ENCODE data around the gene PCP4L1. TPM values are rescaled to one million over a fixed set of nuclear protein-coding genes. Genes with fewer than 3 reads are reported as not detected.
A peak's percentile ranks its signal among the peaks of the same experiment; 100 is the strongest.

PCP4L1 gene
- total RNA-seq, 1 experiment from 2014 or later: 1.2 TPM

DNA sequence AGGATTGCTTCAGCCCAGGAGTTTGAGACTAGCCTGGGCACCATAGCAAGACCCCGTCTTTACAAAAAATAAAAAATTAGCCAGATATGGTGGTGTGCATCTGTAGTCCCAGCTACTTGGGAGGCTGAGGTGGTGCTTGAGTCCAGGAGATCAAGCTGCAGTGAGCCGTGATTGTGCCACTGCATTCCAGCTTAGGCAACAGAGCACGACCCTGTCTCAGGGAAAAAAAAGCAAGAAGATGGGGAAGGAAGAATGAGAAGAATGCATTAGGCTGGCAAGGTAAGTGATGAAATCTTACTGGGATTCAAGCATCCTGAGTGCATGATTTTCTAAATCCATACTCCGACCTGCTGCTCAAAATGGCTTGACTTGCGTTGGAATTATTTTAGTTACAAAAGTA is 6.8 kb downstream of the PCP4L1 start:
- CTCF ChIA-PET: interaction anchor here (1.2 to 3.3 kb wide), 3 partner anchors 26 to 40 kb away, joined by 4 to 18 read pairs (median 6); partner anchors contain the start of gene TOMM40L

DNA sequence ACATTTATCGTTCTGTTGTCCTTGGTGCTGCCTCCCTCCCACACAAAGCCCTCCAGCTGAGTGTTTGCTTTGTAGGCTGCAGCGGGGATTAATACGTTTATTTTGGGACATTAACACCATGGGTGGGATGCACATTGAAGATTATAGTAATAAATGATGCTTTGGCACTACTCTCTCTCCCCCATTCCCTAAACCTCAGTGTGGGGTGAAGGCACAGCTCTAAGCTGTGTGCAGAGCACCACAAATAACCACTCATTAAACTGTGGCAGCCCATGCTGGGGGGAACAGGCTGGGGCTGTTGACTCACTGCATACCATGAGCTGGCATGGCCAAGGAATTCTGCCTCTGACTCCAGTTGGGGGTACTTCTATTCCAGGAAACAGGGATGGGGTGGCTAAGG is 7.7 kb downstream of the PCP4L1 start:
- Mint-ChIP-seq H3K27me3 (ENCODE audit: low read depth) (peaks cover 22% of the 10 kb centered on the region), H3K4me1 (peaks cover 15% of the 10 kb centered on the region), H3K4me3 (no peak overlapping the region), H3K27ac (no peak overlapping the region), H3K36me3 (no peaks in the 10 kb centered on the region), H3K9me3 (no peaks in the 10 kb centered on the region)
- TF ChIP-seq, protein P1, sequence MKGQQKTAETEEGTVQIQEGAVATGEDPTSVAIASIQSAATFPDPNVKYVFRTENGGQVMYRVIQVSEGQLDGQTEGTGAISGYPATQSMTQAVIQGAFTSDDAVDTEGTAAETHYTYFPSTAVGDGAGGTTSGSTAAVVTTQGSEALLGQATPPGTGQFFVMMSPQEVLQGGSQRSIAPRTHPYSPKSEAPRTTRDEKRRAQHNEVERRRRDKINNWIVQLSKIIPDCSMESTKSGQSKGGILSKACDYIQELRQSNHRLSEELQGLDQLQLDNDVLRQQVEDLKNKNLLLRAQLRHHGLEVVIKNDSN (CRISPR knock-in tag; IDR thresholded peaks at IDR 0.05): no peak
- no peak for TF ChIP-seq MYBL2 (CRISPR knock-in tag; IDR thresholded peaks at IDR 0.05)
- no peak for TF ChIP-seq ZNF138 (CRISPR knock-in tag; conservative IDR thresholded peaks at IDR 0.05)
- TF ChIP-seq SMAD3 (CRISPR knock-in tag; IDR thresholded peaks at IDR 0.05; ENCODE audit: borderline replicate concordance): no peak
- TF ChIP-seq NFATC4 (CRISPR knock-in tag; IDR thresholded peaks at IDR 0.05): no peak
- no peak for TF ChIP-seq ZNF423 (CRISPR knock-in tag; IDR thresholded peaks at IDR 0.05)
- TF ChIP-seq, protein P2, sequence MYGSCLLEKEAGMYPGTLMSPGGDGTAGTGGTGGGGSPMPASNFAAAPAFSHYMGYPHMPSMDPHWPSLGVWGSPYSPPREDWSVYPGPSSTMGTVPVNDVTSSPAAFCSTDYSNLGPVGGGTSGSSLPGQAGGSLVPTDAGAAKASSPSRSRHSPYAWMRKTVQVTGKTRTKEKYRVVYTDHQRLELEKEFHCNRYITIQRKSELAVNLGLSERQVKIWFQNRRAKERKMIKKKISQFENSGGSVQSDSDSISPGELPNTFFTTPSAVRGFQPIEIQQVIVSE (CRISPR knock-in tag; IDR thresholded peaks at IDR 0.05; ENCODE audit: borderline replicate concordance): no peak
- TF ChIP-seq ELF4 (CRISPR knock-in tag; IDR thresholded peaks at IDR 0.05; ENCODE audit: low read depth): no peak
- TF ChIP-seq, protein P3, sequence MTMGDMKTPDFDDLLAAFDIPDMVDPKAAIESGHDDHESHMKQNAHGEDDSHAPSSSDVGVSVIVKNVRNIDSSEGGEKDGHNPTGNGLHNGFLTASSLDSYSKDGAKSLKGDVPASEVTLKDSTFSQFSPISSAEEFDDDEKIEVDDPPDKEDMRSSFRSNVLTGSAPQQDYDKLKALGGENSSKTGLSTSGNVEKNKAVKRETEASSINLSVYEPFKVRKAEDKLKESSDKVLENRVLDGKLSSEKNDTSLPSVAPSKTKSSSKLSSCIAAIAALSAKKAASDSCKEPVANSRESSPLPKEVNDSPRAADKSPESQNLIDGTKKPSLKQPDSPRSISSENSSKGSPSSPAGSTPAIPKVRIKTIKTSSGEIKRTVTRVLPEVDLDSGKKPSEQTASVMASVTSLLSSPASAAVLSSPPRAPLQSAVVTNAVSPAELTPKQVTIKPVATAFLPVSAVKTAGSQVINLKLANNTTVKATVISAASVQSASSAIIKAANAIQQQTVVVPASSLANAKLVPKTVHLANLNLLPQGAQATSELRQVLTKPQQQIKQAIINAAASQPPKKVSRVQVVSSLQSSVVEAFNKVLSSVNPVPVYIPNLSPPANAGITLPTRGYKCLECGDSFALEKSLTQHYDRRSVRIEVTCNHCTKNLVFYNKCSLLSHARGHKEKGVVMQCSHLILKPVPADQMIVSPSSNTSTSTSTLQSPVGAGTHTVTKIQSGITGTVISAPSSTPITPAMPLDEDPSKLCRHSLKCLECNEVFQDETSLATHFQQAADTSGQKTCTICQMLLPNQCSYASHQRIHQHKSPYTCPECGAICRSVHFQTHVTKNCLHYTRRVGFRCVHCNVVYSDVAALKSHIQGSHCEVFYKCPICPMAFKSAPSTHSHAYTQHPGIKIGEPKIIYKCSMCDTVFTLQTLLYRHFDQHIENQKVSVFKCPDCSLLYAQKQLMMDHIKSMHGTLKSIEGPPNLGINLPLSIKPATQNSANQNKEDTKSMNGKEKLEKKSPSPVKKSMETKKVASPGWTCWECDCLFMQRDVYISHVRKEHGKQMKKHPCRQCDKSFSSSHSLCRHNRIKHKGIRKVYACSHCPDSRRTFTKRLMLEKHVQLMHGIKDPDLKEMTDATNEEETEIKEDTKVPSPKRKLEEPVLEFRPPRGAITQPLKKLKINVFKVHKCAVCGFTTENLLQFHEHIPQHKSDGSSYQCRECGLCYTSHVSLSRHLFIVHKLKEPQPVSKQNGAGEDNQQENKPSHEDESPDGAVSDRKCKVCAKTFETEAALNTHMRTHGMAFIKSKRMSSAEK (CRISPR knock-in tag; IDR thresholded peaks at IDR 0.05; ENCODE audit: borderline replicate concordance): no peak
- TF ChIP-seq, protein P4, sequence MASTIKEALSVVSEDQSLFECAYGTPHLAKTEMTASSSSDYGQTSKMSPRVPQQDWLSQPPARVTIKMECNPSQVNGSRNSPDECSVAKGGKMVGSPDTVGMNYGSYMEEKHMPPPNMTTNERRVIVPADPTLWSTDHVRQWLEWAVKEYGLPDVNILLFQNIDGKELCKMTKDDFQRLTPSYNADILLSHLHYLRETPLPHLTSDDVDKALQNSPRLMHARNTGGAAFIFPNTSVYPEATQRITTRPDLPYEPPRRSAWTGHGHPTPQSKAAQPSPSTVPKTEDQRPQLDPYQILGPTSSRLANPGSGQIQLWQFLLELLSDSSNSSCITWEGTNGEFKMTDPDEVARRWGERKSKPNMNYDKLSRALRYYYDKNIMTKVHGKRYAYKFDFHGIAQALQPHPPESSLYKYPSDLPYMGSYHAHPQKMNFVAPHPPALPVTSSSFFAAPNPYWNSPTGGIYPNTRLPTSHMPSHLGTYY (CRISPR knock-in tag; IDR thresholded peaks at IDR 0.05): no peak
- TF ChIP-seq KAT7 (CRISPR knock-in tag; IDR thresholded peaks at IDR 0.05; ENCODE audit: borderline replicate concordance): no peak
- ChIA-PET CTCF (interaction anchor here (0.8 to 3.3 kb wide), 5 partner anchors 25 to 40 kb away, joined by 3 to 18 read pairs (median 4); partner anchors contain the start of gene TOMM40L), POLR2A (no interaction called here)
- DNase-seq (ENCODE audit: low spot score) (no peak), ATAC-seq (no peak; the same call in 1 of the 2 replicates)

More for the DNA sequence above, 6.8 kb downstream of the PCP4L1 start:
- peak; percentile 13; the same call in 1 of the 2 replicates for TF ChIP-seq ZNF121 (CRISPR knock-in tag; IDR thresholded peaks at IDR 0.05)
- TF ChIP-seq, protein P5, sequence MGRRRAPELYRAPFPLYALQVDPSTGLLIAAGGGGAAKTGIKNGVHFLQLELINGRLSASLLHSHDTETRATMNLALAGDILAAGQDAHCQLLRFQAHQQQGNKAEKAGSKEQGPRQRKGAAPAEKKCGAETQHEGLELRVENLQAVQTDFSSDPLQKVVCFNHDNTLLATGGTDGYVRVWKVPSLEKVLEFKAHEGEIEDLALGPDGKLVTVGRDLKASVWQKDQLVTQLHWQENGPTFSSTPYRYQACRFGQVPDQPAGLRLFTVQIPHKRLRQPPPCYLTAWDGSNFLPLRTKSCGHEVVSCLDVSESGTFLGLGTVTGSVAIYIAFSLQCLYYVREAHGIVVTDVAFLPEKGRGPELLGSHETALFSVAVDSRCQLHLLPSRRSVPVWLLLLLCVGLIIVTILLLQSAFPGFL (CRISPR knock-in tag; IDR thresholded peaks at IDR 0.05; ENCODE audit: borderline replicate concordance): no peak
- ATAC-seq (no peak), DNase-seq (ENCODE audit: low spot score) (no peak)
- H3K4me1 Mint-ChIP-seq: peaks cover 24% of the 10 kb centered on the region
- H3K9me3 Mint-ChIP-seq: no peaks in the 10 kb centered on the region
- H3K27ac Mint-ChIP-seq: no peak overlapping the region
- no peak overlapping the region for H3K4me3 Mint-ChIP-seq
- H3K36me3 Mint-ChIP-seq: no peaks in the 10 kb centered on the region
- H3K27me3 Mint-ChIP-seq (ENCODE audit: low read depth): peaks cover 31% of the 10 kb centered on the region
- POLR2A ChIA-PET: no interaction called here

DNA sequence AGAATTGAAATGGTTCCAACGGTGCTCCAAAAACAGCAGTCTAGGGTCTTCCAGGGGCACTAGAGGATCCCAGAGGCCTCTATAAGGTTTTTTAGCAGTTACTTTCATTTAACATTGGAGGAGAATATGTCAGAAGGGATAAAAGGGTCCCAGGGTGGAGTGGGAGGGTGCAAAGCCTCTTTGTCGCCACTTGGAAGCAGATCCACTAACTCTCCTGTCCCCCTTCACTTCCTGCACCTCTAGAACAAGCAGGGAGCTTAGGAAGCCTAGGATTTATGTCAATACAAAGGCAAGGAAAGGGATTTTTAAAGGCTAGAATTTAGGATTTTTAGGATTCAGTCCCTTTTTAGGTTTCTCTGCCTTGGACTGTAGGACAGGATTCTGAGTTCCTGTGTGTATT is 8.3 kb downstream of the PCP4L1 start:
- Mint-ChIP-seq H3K36me3 (no peaks in the 10 kb centered on the region), H3K4me3 (no peak overlapping the region), H3K4me1 (peaks cover 12% of the 10 kb centered on the region), H3K27ac (no peak overlapping the region), H3K9me3 (no peaks in the 10 kb centered on the region), H3K27me3 (ENCODE audit: low read depth) (peaks cover 16% of the 10 kb centered on the region)
- ChIA-PET CTCF (interaction anchor here (0.7 to 3.3 kb wide), 5 partner anchors 24 to 90 kb away, joined by 3 to 18 read pairs (median 3); partner anchors contain the start of gene TOMM40L), POLR2A (no interaction called here)
- DNase-seq (ENCODE audit: low spot score): no peak
- ATAC-seq: peak; percentile 53
- TF ChIP-seq, protein P6, sequence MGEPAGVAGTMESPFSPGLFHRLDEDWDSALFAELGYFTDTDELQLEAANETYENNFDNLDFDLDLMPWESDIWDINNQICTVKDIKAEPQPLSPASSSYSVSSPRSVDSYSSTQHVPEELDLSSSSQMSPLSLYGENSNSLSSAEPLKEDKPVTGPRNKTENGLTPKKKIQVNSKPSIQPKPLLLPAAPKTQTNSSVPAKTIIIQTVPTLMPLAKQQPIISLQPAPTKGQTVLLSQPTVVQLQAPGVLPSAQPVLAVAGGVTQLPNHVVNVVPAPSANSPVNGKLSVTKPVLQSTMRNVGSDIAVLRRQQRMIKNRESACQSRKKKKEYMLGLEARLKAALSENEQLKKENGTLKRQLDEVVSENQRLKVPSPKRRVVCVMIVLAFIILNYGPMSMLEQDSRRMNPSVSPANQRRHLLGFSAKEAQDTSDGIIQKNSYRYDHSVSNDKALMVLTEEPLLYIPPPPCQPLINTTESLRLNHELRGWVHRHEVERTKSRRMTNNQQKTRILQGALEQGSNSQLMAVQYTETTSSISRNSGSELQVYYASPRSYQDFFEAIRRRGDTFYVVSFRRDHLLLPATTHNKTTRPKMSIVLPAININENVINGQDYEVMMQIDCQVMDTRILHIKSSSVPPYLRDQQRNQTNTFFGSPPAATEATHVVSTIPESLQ (CRISPR knock-in tag; IDR thresholded peaks at IDR 0.05): no peak
- TF ChIP-seq NFATC4 (CRISPR knock-in tag; IDR thresholded peaks at IDR 0.05) (no peak), CBFB (CRISPR knock-in tag; IDR thresholded peaks at IDR 0.05; ENCODE audit: low read depth) (no peak), SOX15 (CRISPR knock-in tag; IDR thresholded peaks at IDR 0.05) (no peak)
- TF ChIP-seq, protein P5 (CRISPR knock-in tag; IDR thresholded peaks at IDR 0.05; ENCODE audit: borderline replicate concordance): no peak
- TF ChIP-seq, protein P7, sequence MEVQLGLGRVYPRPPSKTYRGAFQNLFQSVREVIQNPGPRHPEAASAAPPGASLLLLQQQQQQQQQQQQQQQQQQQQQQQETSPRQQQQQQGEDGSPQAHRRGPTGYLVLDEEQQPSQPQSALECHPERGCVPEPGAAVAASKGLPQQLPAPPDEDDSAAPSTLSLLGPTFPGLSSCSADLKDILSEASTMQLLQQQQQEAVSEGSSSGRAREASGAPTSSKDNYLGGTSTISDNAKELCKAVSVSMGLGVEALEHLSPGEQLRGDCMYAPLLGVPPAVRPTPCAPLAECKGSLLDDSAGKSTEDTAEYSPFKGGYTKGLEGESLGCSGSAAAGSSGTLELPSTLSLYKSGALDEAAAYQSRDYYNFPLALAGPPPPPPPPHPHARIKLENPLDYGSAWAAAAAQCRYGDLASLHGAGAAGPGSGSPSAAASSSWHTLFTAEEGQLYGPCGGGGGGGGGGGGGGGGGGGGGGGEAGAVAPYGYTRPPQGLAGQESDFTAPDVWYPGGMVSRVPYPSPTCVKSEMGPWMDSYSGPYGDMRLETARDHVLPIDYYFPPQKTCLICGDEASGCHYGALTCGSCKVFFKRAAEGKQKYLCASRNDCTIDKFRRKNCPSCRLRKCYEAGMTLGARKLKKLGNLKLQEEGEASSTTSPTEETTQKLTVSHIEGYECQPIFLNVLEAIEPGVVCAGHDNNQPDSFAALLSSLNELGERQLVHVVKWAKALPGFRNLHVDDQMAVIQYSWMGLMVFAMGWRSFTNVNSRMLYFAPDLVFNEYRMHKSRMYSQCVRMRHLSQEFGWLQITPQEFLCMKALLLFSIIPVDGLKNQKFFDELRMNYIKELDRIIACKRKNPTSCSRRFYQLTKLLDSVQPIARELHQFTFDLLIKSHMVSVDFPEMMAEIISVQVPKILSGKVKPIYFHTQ (CRISPR knock-in tag; IDR thresholded peaks at IDR 0.05): no peak

Data from WTC11 (cell line).